Measurements from ENCODE around the gene GIGYF2.
A peak's percentile ranks its signal among the peaks of the same experiment; 100 is the strongest.

Gene GIGYF2

GRCh38 chr2:232761301-232761907, 64.3 kb downstream of the GIGYF2 start:
- peak; percentile 63 for DNase-seq (ENCODE audit: low spot score)

GRCh38 chr2:232767866-232768265, 70.7 kb downstream of the GIGYF2 start:
- DNase-seq (ENCODE audit: low spot score) = no peak

GRCh38 chr2:232770207-232770606, 73.1 kb downstream of the GIGYF2 start:
- no peak for DNase-seq (ENCODE audit: low spot score)

DNA sequence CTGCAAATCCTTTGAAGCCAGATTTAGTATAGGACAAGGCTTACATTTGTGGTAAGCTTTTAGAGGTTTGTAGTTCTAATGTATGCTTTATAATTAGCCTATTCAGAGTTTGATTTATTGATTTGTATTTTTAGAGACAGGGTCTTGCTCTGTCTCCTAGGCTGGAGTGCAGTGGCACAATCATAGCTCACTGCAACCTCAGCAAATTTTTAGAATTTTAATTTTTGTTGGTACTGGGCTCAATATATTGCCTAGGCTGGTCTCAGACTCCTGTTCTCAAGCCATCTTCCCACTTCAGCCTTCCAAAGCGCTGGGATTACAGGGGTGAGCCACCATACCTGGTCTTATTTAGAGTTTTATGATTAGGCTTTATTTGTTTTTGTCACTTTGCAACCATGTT, 74.7 kb downstream of the GIGYF2 start:
- DNase-seq (ENCODE audit: low spot score) = no peak

GRCh38 chr2:232772531-232772930, 75.4 kb downstream of the GIGYF2 start:
- peak; percentile 29 for DNase-seq (ENCODE audit: low spot score)

DNA sequence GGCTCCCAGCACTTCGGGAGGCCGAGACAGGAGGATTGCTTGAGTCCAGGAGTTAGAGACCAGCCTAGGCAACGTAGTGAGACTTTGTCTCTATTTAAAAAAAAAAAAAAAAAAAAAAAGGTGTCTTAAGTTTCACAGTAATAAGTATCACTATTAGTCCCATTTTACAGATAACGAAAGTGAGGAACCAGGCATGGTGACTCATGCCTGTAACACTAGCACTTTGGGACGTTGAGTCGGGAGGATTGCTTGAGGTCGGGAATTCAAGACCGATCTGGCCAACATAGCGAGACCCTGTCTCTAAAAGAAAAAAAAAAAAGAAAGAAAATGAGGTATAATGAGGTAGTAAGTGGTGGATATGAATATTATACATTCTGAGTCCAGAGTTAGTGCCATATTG, 76.7 kb downstream of the GIGYF2 start:
- no peak for DNase-seq (ENCODE audit: low spot score)

DNA sequence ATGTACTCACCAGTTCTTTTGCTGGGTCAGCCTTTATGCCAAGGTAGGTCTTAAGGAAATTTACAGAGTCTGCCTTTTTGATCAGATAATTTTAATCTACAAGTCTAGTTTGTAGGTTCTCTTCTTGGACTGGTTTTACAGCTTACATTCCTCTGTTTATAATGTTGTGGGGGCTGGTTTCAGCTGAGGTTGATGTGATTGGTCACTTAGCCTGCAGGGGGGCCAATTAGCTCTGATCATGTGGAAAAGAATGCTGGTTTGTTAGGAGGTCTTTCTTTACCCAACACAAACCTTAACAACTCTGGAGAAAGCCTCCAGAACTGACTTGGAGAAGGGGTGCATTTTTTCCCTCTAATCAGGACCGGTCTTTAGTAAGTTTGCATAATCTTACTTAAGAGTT, 79.3 kb downstream of the GIGYF2 start, which contains the start of gene KCNJ13:
Gene KCNJ13 (minus strand): TSS at position 131 of the 400 bp plus-strand sequence. CDS start 5,203 bp downstream, outside the sequence.
- DNase-seq (ENCODE audit: low spot score) = no peak

DNA sequence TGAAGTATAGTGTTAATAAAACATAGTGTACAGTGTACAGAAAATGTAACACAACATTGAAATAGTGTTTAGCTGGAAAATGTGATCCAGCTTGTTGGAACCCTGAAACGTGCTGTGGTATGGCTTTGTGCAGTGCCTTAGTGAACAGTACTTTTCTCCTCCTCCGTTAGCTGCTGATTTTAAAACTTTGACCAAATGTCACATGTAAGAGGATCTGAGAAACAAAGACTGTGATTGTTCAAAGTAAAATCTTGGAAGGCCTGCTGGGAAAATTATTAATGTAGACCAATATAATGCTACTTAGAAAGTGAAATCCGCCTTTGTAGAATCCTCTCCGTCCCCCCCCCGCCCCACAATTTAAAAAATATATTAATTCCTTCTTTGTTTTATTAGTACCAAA, 80.1 kb downstream of the GIGYF2 start:
- DNase-seq (ENCODE audit: low spot score) = no peak

- DNase-seq (ENCODE audit: low spot score) = no peak
Observed at GRCh38 chr2:232779465-232779864, 82.3 kb downstream of the GIGYF2 start.

GRCh38 chr2:232779934-232780333, 82.8 kb downstream of the GIGYF2 start:
- no peak for DNase-seq (ENCODE audit: low spot score)

DNA sequence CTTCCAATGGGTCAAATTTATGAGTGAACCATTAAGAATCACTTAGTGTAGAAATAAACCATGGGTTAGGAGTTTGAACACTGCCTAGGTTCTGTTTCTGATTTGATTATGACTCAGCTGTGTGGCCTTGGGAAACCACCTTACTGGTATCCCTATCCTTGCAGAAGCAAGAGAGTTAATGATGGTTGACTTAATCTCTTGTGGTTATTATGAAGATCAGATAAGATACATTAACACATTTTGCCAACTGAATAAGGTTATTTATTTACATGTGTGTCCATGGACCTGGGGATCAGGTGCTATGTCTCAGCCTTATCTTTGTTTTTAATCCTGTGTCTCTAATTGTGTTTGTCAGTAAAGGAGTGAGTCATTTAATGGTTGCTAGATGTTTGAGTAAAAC, 84.6 kb downstream of the GIGYF2 start:
- DNase-seq (ENCODE audit: low spot score) = no peak

GRCh38 chr2:232783278-232783677, 86.1 kb downstream of the GIGYF2 start:
- no peak for DNase-seq (ENCODE audit: low spot score)

GRCh38 chr2:232787806-232788205, 90.7 kb downstream of the GIGYF2 start:
- no peak for DNase-seq (ENCODE audit: low spot score)

DNA sequence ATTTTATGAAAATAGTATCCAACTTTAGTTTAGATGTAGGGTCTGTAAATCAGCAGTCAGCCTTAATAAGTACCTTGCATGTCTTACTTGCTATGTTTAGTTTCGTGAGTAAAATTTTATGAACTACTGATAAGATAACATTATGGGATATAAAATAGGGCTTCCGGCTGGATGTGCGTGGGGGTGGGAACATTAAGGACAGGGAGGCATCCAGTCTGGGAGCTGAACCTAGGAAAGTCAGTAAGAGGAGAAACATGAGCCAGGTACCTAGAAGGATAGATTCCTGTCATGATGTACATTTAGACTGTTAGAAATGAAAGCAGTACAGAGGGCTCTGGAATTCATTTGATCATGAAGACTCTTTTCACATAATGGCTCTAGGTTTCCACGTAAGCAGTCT, 92.0 kb downstream of the GIGYF2 start:
- no peak for DNase-seq (ENCODE audit: low spot score)

DNA sequence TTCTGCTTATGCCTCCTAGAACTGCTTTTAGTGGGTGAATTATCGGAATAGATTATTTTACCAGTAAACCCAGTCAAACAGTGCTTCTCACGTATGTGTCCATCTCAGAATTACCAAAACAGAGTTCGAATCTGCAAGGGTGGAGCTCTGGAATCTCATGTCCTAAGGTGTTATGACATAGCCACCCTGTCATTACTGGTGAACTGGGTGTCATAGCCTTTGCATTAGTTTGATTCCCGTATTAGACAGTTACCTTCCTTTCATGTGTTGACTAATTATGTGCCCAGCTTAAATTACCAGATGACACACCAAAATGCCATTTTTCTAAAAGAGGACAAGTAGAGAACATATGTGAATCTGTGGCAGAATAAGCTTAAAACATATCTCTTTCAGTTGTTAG, 94.4 kb downstream of the GIGYF2 start:
- DNase-seq (ENCODE audit: low spot score) = no peak

- no peak for DNase-seq (ENCODE audit: low spot score)
Observed at GRCh38 chr2:232793271-232793670, 96.1 kb downstream of the GIGYF2 start.

GRCh38 chr2:232794981-232795380, 97.8 kb downstream of the GIGYF2 start:
- DNase-seq (ENCODE audit: low spot score) = no peak

DNA sequence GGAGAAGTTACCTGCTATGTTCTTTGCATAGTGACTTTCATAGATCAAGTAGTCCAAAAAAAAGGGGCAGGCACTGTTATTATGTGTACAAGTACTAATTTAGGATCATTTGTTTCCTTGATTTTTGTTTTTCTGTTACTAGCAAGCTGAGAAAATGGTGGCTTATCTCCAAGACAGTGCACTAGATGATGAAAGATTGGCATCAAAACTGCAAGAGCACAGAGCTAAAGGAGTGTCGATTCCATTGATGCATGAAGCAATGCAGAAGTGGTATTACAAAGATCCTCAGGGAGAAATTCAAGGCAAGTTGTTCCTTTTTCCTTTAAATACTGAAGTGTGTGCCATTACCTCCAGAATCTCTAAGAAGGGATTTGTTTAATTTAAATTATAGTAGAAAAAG, 98.8 kb downstream of the GIGYF2 start:
- DNase-seq (ENCODE audit: low spot score) = no peak

DNA sequence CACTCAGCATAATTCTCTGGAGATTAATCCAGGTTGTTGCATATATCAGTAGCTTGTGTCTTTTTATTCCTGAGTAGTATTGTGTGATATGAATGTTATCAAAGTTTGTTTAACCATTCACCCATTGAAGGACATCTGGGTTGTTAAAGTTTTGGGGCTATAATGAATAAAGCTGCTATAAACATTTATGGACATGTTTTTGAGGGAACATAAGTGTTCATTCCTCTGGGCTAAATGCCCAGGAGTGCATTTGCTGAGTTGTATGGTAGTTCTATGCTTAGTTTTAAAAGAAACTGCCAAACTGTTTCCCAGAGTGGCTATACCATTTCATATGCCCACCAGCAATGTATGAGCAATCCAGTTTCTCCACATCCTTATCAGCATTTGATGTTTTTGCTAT, 101.1 kb downstream of the GIGYF2 start:
- no peak for DNase-seq (ENCODE audit: low spot score)

GRCh38 chr2:232800166-232800565, 103.0 kb downstream of the GIGYF2 start:
- DNase-seq (ENCODE audit: low spot score) = no peak

DNA sequence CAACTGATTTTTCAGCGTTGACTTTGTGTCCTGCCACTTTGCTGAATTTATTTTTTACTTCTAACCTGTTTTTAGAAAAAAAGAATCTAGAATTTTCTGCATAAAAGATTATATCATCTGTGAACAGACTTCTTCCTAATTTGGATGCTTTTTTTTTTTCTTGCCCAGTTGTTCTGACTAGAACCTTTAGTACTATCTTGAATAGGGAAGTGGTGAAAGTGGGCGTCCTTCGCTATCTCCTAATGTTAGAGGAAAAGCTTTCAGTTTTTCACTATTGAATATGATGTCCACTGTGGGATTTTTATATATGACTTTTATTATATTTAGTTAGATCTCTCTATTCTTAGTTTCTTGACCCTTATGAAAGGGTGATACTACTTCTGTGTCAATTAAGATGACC, 105.0 kb downstream of the GIGYF2 start:
- no peak for DNase-seq (ENCODE audit: low spot score)

DNA sequence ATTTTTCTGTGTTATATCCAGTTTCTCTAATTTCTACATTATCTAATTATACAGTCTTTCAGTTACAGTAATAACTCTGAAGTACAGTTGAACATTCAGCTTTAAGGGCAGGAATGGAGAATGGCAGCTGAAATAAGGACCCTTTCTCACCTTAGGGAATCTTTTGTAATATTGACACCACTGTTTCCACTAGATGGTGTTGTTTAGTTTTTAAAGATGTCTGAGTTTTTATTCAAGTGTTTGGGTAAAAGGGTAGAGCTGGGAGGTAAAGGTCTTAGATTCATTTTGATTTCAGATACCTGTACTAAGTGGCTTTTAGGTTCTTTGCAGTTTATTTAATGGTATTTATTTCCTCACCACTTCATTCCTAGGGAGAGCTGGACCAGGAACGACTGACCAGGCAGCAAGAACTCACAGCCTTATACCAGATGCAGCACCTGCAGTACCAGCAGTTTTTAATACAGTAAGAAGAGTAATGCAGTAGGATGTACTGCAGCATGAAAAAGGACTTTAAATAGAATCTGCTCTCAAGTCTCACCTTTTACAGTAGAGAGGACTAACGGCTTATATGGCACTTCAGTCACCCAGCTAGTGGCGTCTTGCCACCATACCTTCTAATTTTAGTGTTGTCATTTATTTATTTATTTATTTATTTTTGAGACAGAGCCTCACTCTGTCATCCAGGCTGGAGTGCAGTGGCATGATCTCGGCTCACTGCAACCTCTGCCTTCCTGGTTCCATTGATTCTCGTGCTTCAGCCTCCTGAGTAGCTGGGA, 112.4 kb downstream of the GIGYF2 start:
- peak; percentile 2 for DNase-seq (ENCODE audit: low spot score)

DNA sequence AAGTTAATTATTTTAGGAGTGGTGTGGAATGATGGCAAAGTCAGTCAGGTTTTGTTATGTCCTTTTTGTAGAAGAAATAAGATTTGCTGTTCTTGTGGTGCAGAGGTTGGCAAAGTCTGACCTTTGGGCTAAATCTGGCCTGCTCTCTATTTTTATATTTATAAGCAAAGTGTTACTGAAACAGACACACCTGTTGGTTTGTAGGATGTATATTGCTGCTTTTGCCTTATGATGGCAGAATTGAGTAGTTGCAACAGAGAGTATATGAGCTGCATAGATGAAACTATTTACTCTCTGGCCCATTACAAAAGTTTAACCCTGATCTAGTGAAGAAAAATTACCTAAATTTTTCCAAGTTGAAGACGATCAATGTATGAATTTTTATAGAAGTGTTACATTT, 113.3 kb downstream of the GIGYF2 start:
- DNase-seq (ENCODE audit: low spot score) = no peak

DNA sequence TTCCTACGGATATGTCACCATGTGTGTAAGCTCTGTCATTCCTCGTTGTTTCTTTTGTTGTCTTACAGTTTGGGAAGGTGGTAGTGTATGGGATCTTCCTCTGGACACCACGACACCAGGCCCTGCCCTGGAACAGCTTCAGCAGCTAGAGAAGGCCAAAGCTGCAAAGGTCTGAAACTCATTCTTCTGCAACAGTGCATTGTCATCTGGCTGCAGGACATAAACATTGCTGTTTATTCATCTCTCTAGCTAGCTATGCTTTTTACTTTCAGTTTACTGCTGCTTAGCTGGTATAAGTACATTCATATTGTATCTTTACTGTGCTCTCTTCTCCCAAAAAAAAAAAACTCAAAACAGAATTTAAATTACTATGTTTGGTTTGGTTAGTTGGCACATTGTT, 118.4 kb downstream of the GIGYF2 start:
- no peak for DNase-seq (ENCODE audit: low spot score)

Measured in NAMALWA (cell line).